Loucy (cell line): ENCODE measurements around the gene SDCCAG8.

Source experiments
- H2AFZ ChIP-seq: fragments of 200-600 bp; sonication (generic); 2 replicates; pipeline ENCODE4 v1.6.0; 2016; ENCODE audit warnings: antibody characterized with exemption, mild to moderate bottlenecking, low read length, moderate library complexity
- H3F3A ChIP-seq: fragments of 200-600 bp; 2 replicates; pipeline ENCODE4 v1.6.0; 2016; ENCODE audit warnings: antibody characterized with exemption, low read depth, mild to moderate bottlenecking
- H3K27me3 ChIP-seq: fragments of 200-600 bp; sonication (generic); 2 replicates; pipeline ENCODE4 v1.6.1; 2014; ENCODE audit warnings: low read length, mild to moderate bottlenecking; ENCODE audit not compliant: insufficient read depth, poor library complexity, severe bottlenecking
- H3K36me3 ChIP-seq: fragments of 200-600 bp; sonication (generic); 2 replicates; pipeline ENCODE4 v1.6.1; 2016; ENCODE audit warnings: low read length; ENCODE audit not compliant: insufficient read depth
- H3K4me1 ChIP-seq: fragments of 200-600 bp; sonication (generic); 2 replicates; pipeline ENCODE4 v1.5.1; 2014; ENCODE audit warnings: low read length, mild to moderate bottlenecking; ENCODE audit not compliant: insufficient read depth, poor library complexity, severe bottlenecking
- H3K4me2 ChIP-seq: fragments of 200-600 bp; sonication (generic); 2 replicates; pipeline ENCODE4 v1.6.0; 2014; ENCODE audit warnings: antibody characterized with exemption, low read length, low read depth, mild to moderate bottlenecking; ENCODE audit not compliant: poor library complexity, severe bottlenecking
- H3K4me3 ChIP-seq: fragments of 200-600 bp; sonication (generic); 2 replicates; pipeline ENCODE4 v1.5.1; 2014; ENCODE audit warnings: low read length, mild to moderate bottlenecking, mixed read lengths; ENCODE audit not compliant: poor library complexity, severe bottlenecking
- H3K79me2 ChIP-seq: fragments of 200-600 bp; sonication (generic); 2 replicates; pipeline ENCODE4 v1.6.1; 2014; ENCODE audit warnings: low read length; ENCODE audit not compliant: insufficient read depth
- H3K9ac ChIP-seq: fragments of 200-600 bp; sonication (generic); 2 replicates; pipeline ENCODE4 v1.6.0; 2014; ENCODE audit warnings: mild to moderate bottlenecking, low read depth, low read length, moderate library complexity; ENCODE audit not compliant: poor library complexity, severe bottlenecking
- H3K9me2 ChIP-seq: fragments of 200-600 bp; sonication (generic); replicated peaks from 2 replicates; pipeline ENCODE4 v1.6.1; 2016; ENCODE audit warnings: low read depth, low read length, mixed read lengths
- H3K9me3 ChIP-seq: fragments of 200-600 bp; sonication (generic); 2 replicates; pipeline ENCODE4 v1.6.1; 2014; ENCODE audit warnings: mild to moderate bottlenecking, antibody characterized with exemption, low read length, low read depth; ENCODE audit not compliant: insufficient read depth
- H4K20me1 ChIP-seq: fragments of 200-600 bp; sonication (generic); 2 replicates; pipeline ENCODE4 v1.6.0; 2014; ENCODE audit warnings: antibody characterized with exemption, low read length, mild to moderate bottlenecking; ENCODE audit not compliant: insufficient read depth, poor library complexity, severe bottlenecking
- EZH2phosphoT487 ChIP-seq: fragments of 200-600 bp; IDR thresholded peaks from 2 replicates; pipeline ENCODE4 v1.6.1; 2018; ENCODE audit warnings: antibody characterized with exemption, mild to moderate bottlenecking, moderate library complexity, borderline replicate concordance
- TF ChIP-seq, protein P1 (sequence below): fragments of 200-600 bp; sonication (generic); conservative IDR thresholded peaks from 2 replicates; pipeline ENCODE4 v1.5.1; 2014; ENCODE audit warnings: mild to moderate bottlenecking, antibody characterized with exemption, low read length

The SDCCAG8 gene

DNA sequence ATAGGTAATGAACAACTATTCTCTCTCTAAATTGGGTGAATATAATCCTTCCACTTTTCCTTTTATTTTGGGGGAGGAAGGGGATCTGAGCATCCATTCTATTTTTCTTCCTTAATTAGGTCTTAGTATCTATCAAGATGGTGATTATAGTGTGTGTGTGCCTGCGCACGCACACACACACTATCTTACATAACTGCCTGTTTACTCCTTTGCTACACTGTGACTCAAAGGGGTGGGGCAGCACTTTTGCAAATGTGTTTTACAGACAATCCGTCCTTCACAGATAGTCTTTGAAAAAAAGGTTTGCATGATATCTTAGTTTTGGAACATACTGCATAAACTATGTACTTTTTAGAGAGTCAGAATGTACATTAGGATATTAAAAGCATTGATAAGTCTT lies 191.5 kb downstream of the SDCCAG8 start:
- no peak overlapping the region for H3K4me3 ChIP-seq
- no peaks in the 10 kb centered on the region for H3F3A ChIP-seq
- peaks cover 20% of the 10 kb centered on the region for H3K4me1 ChIP-seq
- H3K27me3 ChIP-seq: no peaks in the 10 kb centered on the region
- no peaks in the 10 kb centered on the region for H3K9me3 ChIP-seq
- no peak overlapping the region for H3K9ac ChIP-seq
- H3K36me3 ChIP-seq: no peaks in the 10 kb centered on the region
- peak overlapping the region; percentile 60 for H3K4me2 ChIP-seq
- no peaks in the 10 kb centered on the region for H4K20me1 ChIP-seq
- no peak overlapping the region for H2AFZ ChIP-seq
- H3K79me2 ChIP-seq: no peaks in the 10 kb centered on the region
- no peaks in the 10 kb centered on the region for H3K9me2 ChIP-seq
- TF ChIP-seq, protein P1, sequence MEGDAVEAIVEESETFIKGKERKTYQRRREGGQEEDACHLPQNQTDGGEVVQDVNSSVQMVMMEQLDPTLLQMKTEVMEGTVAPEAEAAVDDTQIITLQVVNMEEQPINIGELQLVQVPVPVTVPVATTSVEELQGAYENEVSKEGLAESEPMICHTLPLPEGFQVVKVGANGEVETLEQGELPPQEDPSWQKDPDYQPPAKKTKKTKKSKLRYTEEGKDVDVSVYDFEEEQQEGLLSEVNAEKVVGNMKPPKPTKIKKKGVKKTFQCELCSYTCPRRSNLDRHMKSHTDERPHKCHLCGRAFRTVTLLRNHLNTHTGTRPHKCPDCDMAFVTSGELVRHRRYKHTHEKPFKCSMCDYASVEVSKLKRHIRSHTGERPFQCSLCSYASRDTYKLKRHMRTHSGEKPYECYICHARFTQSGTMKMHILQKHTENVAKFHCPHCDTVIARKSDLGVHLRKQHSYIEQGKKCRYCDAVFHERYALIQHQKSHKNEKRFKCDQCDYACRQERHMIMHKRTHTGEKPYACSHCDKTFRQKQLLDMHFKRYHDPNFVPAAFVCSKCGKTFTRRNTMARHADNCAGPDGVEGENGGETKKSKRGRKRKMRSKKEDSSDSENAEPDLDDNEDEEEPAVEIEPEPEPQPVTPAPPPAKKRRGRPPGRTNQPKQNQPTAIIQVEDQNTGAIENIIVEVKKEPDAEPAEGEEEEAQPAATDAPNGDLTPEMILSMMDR: no peak
- no peak for TF ChIP-seq EZH2phosphoT487

DNA sequence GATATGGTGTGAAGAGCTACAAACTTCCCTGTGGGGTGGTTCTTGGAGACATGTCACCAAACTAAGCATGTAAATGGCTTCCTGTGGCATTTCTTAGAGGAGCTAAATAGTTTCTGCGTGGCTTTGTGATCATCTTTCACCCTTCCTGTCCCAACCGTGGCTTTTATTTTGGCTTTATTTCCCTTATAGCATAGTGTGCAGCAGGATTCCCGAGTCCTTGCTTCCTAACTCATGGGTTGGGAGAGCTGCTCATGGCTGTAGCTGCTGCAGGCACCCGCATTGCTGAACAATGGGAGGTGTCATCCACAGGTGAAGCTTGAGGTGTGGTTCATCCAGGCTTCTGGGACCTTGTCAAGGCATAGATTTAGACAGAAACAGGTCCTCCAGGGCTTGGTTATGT lies 192.0 kb downstream of the SDCCAG8 start:
- Histone ChIP-seq H3K4me3 (peak overlapping the region; percentile 8), H3K4me1 (peaks cover 20% of the 10 kb centered on the region), H3K27me3 (no peaks in the 10 kb centered on the region), H3K4me2 (peak overlapping the region; percentile 39), H3K9ac (peak overlapping the region; percentile 15), H3K79me2 (no peaks in the 10 kb centered on the region), H2AFZ (peak overlapping the region; percentile 68), H3F3A (no peaks in the 10 kb centered on the region), H3K9me3 (no peaks in the 10 kb centered on the region), H4K20me1 (no peaks in the 10 kb centered on the region), H3K36me3 (no peaks in the 10 kb centered on the region), H3K9me2 (no peaks in the 10 kb centered on the region)
- no peak for TF ChIP-seq EZH2phosphoT487
- TF ChIP-seq, protein P1: no peak

DNA sequence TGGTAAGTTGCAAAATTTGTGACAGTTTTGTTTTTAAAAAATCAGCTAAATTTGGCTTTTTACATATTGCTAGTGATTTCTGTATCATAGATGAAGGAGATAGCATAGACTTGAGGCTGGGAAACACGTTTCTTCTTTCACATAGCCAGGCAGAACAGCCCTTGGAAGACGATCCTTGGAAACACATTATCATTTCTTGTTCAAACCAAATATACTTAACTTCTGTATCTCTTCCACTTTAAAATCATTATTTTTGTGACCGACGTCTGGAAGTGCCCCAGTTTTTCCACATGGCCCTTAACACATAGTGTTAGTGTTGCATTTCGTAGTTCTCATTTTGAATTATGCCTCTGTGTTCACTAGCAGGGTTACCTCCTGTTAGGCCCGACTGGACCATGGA lies 193.5 kb downstream of the SDCCAG8 start:
- no peaks in the 10 kb centered on the region for H3K79me2 ChIP-seq
- H3K4me1 ChIP-seq: peaks cover 20% of the 10 kb centered on the region
- H3K9me2 ChIP-seq: no peaks in the 10 kb centered on the region
- H3K9ac ChIP-seq: no peak overlapping the region
- no peak for TF ChIP-seq EZH2phosphoT487
- TF ChIP-seq, protein P1: no peak
- H3K27me3 ChIP-seq: no peaks in the 10 kb centered on the region
- no peaks in the 10 kb centered on the region for H3F3A ChIP-seq
- no peaks in the 10 kb centered on the region for H4K20me1 ChIP-seq
- no peak overlapping the region for H3K4me2 ChIP-seq
- H2AFZ ChIP-seq: no peak overlapping the region
- H3K36me3 ChIP-seq: no peaks in the 10 kb centered on the region
- H3K9me3 ChIP-seq: no peaks in the 10 kb centered on the region
- H3K4me3 ChIP-seq: no peak overlapping the region
